HG03064 (cell line): Measurements from ENCODE around the gene GLRX.

Source experiments
- ATAC-seq: cut with Tn5 transposase; IDR thresholded peaks from one replicate; pipeline ENCODE4 v1.9.1; 2021; ENCODE audit warnings: low read depth; ENCODE audit not compliant: unreplicated experiment

Gene GLRX

GRCh38 chr5:95784514-95785302 is 37.8 kb downstream of the GLRX start:
- ATAC-seq: no peak

- ATAC-seq: no peak
Observed at GRCh38 chr5:95783661-95784060, 38.9 kb downstream of the GLRX start.

GRCh38 chr5:95782181-95782580 is 40.3 kb downstream of the GLRX start:
- no peak for ATAC-seq

GRCh38 chr5:95781101-95781583 is 41.4 kb downstream of the GLRX start:
- ATAC-seq: peak; percentile 92

- no peak for ATAC-seq
Observed at GRCh38 chr5:95780597-95780996, 41.9 kb downstream of the GLRX start.

- no peak for ATAC-seq
Observed at GRCh38 chr5:95779611-95780010, 42.9 kb downstream of the GLRX start.

- no peak for ATAC-seq
Observed at GRCh38 chr5:95778713-95779436, 43.7 kb downstream of the GLRX start.

GRCh38 chr5:95777441-95777840 is 45.1 kb downstream of the GLRX start:
- no peak for ATAC-seq

GRCh38 chr5:95773335-95774059 is 49.0 kb downstream of the GLRX start:
- no peak for ATAC-seq

GRCh38 chr5:95771892-95772291 is 50.6 kb downstream of the GLRX start:
- ATAC-seq: no peak

- no peak for ATAC-seq
Observed at GRCh38 chr5:95770830-95771708, 51.5 kb downstream of the GLRX start.

GRCh38 chr5:95768731-95769130 is 53.8 kb downstream of the GLRX start:
- no peak for ATAC-seq

- no peak for ATAC-seq
Observed at GRCh38 chr5:95763941-95764340, 58.6 kb downstream of the GLRX start.
